OCI-LY1 (cell line): ENCODE data around the gene KLK2.

Experiments used
- EZH2 ChIP-seq: fragments of 200-600 bp; sonication (generic), shearing (Covaris generic); IDR thresholded peaks from 2 replicates; pipeline ENCODE4 v1.8.0; 2017; ENCODE audit warnings: borderline replicate concordance, mixed run types, mild to moderate bottlenecking, antibody characterized with exemption, low read length, moderate library complexity, mixed read lengths
- TF ChIP-seq, protein P1 (sequence below): fragments of 200-600 bp; sonication (generic), shearing (Covaris generic); IDR thresholded peaks from 2 replicates; pipeline ENCODE4 v1.5.1; 2017; ENCODE audit warnings: mild to moderate bottlenecking, antibody characterized with exemption, low read length, moderate library complexity, mixed read lengths

DNA sequence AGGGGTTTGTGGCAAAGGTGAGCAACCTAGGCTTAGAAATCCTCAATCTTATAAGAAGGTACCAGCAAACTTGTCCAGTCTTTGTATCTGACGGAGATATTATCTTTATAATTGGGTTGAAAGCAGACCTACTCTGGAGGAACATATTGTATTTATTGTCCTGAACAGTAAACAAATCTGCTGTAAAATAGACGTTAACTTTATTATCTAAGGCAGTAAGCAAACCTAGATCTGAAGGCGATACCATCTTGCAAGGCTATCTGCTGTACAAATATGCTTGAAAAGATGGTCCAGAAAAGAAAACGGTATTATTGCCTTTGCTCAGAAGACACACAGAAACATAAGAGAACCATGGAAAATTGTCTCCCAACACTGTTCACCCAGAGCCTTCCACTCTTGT is 3.8 kb upstream of the KLK2 start:
- TF ChIP-seq, protein P1, sequence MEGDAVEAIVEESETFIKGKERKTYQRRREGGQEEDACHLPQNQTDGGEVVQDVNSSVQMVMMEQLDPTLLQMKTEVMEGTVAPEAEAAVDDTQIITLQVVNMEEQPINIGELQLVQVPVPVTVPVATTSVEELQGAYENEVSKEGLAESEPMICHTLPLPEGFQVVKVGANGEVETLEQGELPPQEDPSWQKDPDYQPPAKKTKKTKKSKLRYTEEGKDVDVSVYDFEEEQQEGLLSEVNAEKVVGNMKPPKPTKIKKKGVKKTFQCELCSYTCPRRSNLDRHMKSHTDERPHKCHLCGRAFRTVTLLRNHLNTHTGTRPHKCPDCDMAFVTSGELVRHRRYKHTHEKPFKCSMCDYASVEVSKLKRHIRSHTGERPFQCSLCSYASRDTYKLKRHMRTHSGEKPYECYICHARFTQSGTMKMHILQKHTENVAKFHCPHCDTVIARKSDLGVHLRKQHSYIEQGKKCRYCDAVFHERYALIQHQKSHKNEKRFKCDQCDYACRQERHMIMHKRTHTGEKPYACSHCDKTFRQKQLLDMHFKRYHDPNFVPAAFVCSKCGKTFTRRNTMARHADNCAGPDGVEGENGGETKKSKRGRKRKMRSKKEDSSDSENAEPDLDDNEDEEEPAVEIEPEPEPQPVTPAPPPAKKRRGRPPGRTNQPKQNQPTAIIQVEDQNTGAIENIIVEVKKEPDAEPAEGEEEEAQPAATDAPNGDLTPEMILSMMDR, result no peak
- no peak for TF ChIP-seq EZH2
